Stimulated activated CD4-positive, alpha-beta T cell treated with anti-CD3 and anti-CD28 coated beads, Interleukin-1b, Interleukin-23, amount 100 ng/mL, for 24 hours (primary cell): ENCODE results near the gene HS3ST3B1.

Experiments used
- DNase-seq, 4 experiments: peaks; one replicate each; pipeline ENCODE4 v3.0.0-alpha.2; 2020; ENCODE audit warnings: low read depth in 4 of 4, low spot score in 1 of 4

Gene HS3ST3B1

DNA sequence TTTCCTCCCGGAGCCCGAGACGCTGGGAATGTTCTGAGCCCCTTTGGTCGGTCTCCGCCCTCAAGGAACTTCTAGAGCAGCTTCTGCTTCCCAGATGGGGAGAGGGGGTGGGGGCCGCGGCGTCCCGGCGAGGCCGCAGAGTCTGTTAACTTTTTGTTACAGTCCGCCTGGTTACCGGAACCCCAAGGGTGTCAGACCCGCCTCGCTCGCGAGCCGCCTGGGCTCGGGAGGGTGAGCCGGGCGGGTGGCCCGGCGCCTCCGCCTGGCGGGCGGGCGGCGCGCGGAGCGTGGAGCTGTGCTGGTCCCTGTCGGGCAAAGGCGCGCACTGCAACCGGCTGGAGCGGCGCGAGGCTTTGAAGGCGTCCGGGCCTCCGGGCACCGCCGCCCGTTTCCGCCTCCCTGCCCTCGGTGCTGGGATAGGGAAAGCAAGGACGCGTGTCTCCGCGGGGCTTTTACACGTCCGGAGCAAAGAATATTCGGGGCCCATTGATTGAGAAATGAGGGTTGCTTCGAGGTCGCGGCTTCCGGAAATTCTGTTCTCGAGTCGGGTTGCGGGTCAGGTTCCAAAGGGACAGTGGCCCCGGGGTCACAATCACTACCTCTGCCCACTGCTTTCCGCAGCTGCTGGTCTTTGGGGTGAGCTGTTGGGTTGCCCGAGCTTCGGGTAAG lies 1.7 kb downstream of the HS3ST3B1 start:
- DNase-seq = peak; percentile 57 to 75 (median 68)

DNA sequence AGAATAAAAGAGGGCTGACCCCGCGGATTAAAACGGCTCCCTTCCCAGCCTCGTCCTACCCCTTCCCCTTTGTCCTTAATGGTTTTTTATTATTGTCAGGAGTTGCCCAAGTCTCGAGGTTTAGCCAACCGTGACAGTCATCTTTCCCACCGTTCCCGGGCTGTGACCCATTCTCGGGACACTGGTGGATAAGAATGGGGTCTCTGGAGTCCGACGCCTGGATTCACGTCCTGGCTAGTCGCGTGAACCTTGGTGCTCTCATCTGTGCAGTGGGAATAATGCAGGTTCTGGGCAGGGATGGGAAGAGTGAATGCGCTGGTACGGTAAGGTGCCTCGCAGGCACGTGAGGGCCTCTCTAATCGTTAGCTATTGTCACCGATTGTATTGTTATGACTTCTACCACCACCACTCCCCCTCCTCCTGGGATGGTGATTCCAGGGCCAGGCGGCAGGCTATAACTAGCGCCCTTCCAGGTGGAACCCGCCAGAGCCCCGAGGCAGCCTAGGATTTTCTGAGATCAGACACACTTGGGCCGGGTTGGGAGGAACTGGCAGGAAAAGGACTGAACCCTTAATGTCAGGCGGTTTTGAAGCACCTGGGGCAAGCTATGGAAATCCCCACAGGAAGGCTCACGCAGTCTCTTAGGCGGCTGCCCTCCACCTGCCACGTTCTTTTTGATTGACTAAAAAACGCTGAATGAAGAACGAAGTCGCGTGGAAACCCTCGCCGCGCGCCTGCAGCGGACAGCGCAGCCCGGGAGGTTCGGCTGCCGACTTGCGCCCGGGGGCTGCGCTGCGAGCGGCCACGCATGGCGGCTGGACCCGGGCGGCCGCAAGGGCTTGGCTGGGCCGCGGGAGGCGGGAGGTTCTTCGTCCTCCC lies 2.7 kb downstream of the HS3ST3B1 start:
- DNase-seq = no peak

DNA sequence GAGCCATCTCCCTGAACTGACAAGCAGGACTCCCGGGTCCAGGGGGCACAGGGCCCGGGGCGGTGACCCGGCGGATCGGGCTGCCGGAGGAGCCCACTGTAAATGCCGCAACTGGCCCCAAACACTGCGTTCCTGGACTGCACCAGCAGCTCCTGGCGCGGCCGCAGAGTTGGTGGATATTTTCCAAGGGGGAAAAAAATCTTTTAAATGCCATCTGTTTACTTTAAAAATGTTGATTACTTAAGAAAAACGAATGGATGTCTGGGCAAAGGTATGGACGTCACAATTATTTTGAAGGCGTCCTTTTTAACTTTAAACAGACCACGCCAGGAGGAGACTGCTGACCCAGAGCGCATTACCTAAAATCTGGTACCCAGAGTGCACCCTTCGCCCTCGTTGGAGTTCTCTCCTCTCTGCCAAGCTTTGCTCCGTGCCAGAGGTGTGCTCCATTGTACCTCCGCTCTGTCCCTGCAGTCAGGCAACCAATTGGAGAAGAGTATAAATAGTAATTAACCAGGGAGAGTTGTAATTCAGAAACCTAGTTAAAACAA lies 3.4 kb downstream of the HS3ST3B1 start:
- DNase-seq = no peak

DNA sequence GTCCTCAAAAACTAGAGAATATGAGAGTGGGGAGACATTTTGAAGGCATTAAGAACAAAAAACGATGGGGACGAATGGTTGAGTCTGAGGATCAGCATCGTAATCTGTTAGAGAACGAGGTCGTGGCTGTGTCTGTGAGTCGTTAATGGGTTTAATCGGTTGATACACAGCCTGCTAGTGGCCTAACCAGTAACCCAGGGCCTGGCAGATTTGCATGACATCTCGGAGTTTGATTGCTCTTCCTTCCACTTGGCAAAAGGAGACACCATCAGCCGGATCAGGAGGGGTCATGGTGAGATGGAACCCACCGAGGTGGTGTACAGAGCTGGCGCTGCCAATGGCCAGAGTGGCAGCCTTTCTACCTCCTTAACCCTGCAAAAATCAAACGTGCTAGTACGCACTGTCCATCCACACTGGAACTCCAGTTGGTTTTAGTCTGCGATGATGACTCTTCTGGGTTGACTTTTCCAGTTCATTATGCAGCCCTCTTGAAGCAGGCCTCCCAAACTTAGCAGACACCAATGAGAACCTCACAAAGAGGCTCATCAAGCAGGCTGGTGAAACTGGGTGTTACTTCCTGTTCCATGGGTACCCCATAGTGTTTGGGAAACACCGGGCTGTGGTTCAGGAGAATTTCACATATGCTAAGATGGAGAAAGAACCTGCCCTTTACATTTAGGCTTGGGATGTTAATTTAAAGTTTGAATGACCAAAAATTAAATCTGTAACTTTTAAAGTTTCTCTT lies 4.1 kb downstream of the HS3ST3B1 start:
- DNase-seq = no peak

DNA sequence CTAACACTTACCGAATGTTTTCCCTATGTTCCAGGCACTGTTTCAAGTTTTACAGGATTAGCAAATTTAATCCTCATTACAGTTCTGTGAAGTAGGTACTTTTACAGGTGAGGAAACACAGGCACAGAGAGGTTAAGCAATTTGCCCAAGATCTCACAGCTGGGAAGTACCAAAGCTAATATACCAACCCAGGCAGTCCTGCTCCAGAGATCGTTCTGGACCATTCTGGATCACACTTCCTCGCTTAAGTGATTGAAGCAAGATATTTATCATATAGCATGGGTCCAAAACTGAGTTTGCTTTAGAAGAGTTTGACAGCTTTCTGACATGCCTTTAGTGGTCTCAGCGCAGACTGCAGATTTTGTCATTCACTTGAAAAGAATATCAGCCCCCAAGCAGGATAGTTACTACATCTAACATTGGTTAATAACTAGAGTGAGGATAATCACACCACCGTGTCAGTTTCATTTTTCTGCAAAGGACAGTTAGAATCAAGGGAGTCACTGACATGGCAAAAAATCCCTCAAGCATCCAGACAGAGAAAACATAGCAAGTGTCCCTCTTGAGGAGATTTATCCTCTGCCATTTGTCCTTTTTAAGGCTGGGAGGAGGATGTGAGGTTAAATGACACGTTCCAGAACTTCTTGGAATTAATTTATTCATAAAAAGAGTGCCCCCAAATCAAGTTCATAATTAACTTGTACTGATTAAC lies 5.1 kb downstream of the HS3ST3B1 start:
- DNase-seq = no peak

DNA sequence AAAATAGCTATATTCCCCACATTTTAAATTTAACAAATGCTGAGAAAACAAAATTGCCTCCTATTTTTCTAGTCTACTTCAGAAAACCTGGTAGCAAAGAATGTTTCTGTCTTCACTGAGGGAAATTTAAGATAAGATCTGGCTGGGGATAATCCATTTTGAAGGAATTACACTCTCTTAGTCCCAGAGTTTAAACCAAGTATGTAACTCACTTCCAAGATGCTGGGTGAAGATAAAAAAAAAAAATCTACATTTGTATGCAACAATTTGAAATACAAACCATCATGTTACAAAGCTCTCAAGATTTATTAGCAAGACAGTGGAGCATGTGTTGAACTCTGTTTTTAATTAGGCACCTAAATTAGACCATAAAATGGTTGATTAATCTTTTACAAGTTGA lies 5.7 kb downstream of the HS3ST3B1 start:
- no peak for DNase-seq

DNA sequence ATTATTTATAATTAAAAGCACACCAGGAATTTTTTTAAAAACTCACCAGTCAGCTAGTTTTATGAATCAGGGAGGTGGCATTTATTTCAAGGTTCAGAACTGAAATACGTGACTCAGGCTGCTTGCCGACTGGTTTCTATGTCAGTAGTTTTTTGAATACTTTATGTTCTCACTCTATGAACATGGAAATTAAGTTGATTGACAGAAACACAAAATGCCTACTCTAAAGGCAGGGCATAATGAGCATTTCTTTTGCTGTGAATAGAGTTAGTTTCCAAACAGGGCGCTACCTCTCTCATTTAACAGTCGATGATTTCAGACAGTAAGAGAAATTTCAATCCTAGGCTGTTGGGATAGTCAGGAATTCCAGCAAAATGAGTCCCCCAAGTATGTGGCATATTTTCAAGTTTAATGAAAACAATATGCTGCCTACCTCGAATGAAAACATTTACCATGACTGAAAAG lies 6.7 kb downstream of the HS3ST3B1 start:
- DNase-seq = no peak

DNA sequence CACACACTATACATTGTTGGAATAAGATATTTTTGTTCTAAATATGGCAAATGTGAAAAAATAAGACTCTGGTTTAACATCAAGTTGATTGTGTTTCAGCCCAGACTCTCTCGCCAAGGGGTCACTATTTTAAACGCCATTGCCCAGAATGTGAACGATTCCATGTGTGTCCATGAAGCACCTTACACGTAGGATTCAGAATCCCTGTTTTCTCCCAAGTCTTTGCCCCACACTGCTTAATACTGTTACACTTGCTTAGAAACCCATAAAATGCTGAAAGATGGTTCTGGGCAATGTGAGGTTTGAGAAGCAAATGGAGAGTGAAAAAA lies 7.7 kb downstream of the HS3ST3B1 start:
- DNase-seq = no peak

DNA sequence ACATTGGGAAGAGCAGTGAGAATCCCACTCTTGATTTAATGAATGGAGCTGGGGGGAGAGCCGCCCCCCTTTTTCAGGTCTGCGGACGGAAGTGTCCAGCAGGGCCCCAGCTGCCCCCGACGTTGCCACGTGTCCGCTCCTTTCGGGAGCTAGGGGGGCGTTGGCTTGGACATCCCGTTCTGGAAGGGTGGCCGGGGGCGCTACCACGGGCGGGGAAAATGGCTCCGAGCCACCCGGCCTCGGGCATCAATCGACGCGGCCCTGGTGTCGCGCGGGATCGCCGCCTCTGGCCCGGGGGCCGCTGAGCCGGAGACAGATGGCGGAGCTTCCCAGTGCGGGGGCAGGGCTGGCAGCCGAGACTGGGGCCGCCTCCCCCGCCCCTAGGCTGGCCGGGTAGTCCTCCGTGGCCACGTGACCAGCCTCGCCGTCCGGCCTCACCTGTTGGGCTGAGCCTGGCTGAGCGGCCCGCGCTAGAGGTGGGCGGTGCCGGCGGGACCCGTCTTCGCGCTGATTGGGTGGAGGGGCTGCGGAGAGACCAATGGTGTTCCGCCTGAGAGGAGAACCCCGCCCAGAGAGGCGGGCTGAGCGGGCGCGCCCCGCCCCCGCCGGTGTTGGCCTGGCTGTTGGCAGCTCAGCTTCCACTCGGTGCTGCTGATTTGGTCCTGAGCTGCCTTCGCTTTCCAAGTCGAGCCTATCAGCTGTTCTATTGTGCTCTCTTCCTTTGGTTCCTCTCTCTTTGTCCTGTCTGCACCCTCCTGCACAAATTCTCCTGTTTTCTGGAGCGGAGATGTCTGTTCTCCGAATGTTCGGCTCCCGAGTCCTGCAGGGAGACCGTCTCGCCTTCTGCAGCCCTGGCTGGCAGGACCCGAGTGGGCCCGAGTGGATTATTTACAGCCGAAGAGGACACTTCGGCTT lies 8.3 kb downstream of the HS3ST3B1 start:
- peak; percentile 74 to 86 (median 78) for DNase-seq

DNA sequence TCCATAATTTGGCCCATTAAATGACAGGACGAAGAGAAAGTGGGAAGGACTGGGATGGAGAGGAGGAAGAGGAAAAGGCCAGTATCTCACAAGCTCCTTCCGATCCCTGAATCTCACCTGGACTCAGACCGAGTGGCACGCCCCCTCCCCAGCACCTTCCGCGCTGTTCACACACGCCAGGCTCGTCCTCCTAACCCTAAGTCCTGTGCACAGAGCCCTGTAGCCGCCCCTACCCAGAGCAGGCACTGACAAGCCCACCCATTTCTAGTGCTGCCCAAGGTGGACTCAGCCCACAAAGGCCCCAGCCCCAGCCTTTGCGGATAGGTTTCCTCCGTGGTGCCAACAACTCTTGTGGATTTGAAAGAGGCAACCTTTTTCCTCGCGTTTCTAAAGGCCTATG lies 9.2 kb downstream of the HS3ST3B1 start:
- DNase-seq = no peak

DNA sequence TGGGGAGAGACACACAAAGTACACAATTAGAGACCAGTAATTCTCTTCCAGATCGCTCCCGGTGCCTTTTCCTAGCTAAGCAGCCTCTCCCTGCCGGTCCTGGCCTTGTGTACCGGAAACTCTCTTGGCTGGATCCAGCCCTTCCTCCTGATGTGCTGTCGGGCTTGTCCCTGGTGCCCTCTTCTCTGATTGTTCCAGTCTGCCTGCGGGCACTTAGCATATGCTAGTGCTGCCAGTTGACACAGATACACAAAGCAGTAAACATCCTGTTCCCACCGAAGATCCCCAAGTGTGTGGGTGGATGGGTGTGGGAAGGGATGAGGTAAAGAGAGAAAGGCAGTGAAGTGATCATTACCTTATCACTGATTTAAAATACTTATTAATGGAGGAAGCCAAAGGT lies 9.7 kb downstream of the HS3ST3B1 start:
- no peak for DNase-seq

DNA sequence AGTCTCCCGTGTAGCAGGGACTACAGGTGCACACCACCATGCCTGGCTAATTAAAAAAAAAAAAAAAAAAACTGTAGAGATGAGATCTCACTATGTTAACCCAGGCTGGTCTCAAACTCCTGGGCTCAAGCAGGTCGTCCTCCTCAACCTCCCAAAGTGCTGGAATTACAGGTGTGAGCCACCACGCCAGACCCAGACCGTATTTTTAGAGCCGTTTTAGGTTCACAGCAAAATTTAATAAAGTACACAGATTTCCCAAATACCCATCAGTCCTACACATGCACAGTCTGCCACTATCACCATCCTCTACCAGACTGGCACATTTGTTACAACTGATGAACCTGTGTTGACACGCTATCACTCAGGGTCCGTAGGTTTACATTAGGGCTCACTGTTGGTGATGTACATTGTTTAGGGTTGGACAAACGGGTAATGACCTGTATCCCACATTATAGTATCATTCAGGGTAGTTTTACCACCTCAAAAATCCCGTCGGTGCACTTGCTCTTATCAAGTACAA lies 10.4 kb downstream of the HS3ST3B1 start:
- no peak for DNase-seq

DNA sequence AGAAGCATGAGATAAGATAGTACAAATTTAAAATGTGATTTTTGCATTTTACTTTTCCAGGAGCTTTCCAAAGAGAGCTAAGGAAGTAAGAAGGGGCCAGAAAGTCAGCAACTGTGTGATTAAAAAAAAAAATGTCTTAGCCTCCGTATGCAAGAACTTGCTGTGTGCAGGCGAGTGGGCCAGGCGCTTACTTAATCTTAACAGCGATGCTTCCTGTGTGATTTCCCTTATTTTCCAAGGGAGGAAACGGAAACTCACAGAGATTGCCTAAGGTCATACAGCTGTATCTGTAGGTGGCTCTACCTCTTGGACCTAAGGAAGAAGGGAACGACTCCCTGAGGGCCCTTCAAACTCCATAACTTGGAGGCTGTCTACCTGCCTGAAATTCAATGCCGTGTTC lies 11.1 kb downstream of the HS3ST3B1 start:
- no peak for DNase-seq

DNA sequence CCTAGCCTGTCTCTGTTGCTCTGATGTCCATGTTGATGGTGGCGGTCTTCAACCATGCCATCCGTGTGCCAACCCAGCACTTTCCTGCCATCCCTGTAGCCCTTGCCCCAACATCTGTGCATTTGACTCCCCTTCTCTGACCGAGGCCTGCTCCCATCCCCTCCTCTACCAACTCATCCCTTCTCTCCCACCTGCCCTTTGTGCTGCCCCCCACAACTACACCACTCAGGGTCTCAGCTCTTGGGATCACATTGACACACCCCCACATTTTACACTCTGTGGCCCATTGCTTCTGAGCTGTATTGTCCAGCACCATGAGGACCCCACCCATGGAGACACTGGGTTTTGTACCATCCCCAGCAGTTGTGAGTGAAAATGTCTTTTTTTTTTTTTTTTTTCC lies 11.6 kb downstream of the HS3ST3B1 start:
- DNase-seq = no peak

DNA sequence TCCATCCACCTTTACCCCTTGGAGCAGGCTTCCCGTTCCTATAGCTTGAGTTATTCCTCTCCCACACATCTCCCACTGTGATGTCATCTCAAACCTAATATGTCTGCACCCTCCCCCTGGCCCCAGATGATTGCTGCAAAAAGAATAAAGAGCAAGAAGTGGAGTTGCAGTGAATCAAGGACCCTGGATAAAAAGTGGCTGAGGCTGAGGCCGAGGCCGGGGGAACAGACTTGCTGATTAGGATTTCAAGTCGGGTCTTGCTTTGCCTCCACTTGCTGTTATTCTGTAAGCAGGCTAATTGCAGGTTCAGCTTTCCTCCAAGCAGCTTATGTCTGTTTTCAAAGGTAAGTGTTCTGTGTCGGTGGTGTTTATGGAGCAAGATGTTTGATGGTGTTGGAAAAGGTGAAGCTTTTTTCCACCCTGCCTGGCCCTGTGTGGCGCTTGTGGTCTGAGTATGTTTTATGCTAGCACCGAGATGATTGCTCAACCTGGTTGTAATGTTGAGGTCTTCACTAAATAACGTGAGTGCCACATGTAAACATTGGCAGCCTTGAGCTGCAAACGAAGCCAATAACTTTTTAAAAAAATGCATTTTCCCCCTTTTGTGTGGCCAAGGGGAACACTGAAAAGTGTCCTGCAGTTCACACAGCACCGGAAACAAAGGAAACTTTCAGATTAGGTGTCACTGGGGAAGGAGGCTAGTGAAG lies 15.4 kb downstream of the HS3ST3B1 start:
- no peak for DNase-seq

DNA sequence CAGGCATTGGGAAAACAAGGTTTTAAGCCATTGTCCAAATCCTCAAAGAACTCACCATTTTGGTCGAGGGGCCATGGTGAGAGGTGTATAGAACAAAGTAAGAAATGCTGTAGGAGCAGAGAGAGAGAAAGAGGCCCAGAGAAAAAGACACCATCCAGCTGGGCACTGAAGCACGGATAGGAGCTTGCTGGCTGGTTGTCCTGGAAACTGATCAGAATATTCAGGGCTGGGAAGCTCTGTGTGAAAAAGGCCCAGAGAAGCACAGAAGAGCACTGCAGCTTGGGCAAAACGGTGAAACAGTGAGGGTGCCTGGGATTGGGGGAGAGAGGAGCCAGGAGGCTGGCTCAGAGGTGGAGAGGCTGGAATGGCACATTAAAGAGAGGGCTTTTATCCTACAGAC lies 16.5 kb downstream of the HS3ST3B1 start:
- DNase-seq = no peak

DNA sequence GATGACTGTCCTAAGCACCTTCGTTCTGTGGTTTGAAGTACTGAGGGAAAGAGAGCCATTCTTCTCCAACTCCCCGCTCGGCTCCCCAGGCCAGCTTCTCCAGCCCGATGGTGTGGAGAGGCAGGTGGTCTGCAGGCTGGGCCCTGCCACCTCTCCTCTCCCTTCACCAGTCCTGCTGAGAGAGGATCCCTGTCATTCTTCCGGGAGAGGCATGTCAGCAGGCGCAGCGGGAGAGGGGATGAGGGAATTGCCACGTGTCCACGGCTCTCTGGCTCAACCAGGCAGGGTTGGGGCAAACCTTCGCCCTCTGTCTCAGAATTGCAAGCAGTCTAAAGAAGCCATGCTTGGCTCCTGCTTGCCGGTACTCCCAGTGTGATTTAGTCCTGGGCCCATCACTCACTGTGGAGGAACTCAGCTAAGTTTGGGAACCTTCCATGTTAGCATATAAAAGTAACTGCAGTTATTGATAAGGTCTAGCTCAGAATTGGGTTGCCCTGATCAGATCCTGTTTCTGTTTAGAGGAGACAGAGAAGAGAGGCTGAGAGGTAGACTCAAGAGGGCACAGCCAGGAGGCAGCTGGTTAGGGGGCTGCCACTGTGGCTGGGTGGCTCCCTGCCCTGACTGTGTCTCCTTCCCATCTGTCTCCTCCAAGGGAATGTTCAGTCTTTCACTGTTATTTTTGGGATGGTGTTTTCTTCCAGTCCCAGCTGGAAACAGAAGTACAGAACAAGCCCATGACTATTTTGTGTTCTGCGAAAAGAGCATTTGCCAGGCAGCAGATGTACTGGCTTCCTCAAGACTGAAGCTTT lies 17.4 kb downstream of the HS3ST3B1 start:
- no peak for DNase-seq

DNA sequence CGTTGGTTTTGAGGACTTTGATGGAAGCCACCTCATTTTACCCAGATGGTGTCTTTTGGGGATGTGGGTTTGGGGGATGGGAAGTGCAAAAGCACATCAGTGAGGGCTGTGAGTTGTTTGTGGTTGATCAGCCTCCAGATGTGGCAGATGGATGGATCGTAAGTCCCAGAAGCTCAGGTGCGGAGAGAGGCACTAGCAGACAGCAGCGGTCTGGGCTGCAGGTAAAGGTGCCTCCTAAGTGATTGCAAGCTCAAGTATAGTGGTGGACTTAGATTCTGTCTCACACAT lies 18.0 kb downstream of the HS3ST3B1 start:
- no peak for DNase-seq

DNA sequence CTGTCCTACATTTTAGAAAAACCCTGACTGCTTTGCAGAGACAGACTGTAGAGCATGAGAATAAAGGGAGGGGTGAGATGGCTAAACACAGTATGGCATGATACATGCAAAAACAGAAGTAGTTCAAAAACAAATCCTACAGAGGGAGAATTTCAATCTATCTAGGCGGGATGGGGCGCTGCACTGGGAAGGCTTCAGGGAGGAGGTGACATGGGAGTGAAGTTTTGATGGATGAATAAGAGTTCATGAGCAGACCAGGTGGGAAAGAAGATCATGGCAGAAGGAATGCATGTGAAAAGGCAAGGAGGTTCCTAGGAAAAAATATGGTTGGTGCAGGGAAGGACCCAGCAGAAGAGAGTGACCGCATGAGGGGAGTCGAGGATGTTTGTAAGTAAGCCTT lies 19.2 kb downstream of the HS3ST3B1 start:
- DNase-seq = no peak
